Stimulated activated CD8-positive, alpha-beta memory T cell treated with anti-CD3 and anti-CD28 coated beads, Interleukin-7, amount 100 ng/mL, for 4 hours (primary cell): ENCODE measurements around the gene LCN10.
"Not testable (repeated sequence)": the region's sequence is repeated elsewhere in the genome, so short reads cannot be mapped to it uniquely, and the experiment has no call there.

Experiments
- DNase-seq, 2 donors: peaks; one replicate each; pipeline ENCODE4 v3.0.0-alpha.2; 2020; ENCODE audit warnings: low read depth in 2 of 2

Gene LCN10

GRCh38 chr9:136720251-136720897 lies 22.4 kb downstream of the LCN10 start:
- no peak for DNase-seq

GRCh38 chr9:136719195-136719880 lies 23.4 kb downstream of the LCN10 start:
- no peak for DNase-seq

GRCh38 chr9:136718345-136719194 lies 24.2 kb downstream of the LCN10 start:
- no peak for DNase-seq

GRCh38 chr9:136717399-136717798 lies 25.3 kb downstream of the LCN10 start:
- DNase-seq = no peak

- DNase-seq = no peak
These were observed 27.9 kb downstream of the LCN10 start for GRCh38 chr9:136714893-136715274.

- DNase-seq = no peak
These were observed 28.4 kb downstream of the LCN10 start for GRCh38 chr9:136714096-136714892.

GRCh38 chr9:136713550-136713949 lies 29.2 kb downstream of the LCN10 start:
- DNase-seq = no peak

GRCh38 chr9:136712690-136713544 lies 29.8 kb downstream of the LCN10 start:
- no peak for DNase-seq

- DNase-seq = no peak
These were observed 30.7 kb downstream of the LCN10 start, which contains the start of gene DIPK1B for GRCh38 chr9:136711751-136712689. DIPK1B (plus strand) TSS chr9:136712572; CDS start chr9:136712666, 94 bp downstream.

- DNase-seq = not testable (repeated sequence)
These were observed 31.5 kb downstream of the LCN10 start for GRCh38 chr9:136711219-136711648.

- DNase-seq = no peak
These were observed 32.2 kb downstream of the LCN10 start for GRCh38 chr9:136710543-136710942.

GRCh38 chr9:136709454-136710109 lies 33.2 kb downstream of the LCN10 start:
- DNase-seq = no peak

GRCh38 chr9:136707849-136708517 lies 34.8 kb downstream of the LCN10 start:
- DNase-seq = no peak

- DNase-seq = no peak
These were observed 35.7 kb downstream of the LCN10 start for GRCh38 chr9:136707011-136707410.

GRCh38 chr9:136705564-136705963 lies 37.2 kb downstream of the LCN10 start:
- DNase-seq = no peak

- DNase-seq = not testable (repeated sequence)
These were observed 38.0 kb downstream of the LCN10 start for GRCh38 chr9:136704741-136705140.

- DNase-seq = no peak
These were observed 39.4 kb downstream of the LCN10 start for GRCh38 chr9:136703276-136703860.

GRCh38 chr9:136701668-136702053 lies 41.1 kb downstream of the LCN10 start:
- no peak for DNase-seq
